AG04450 (cell line): ENCODE measurements around the gene KIN. TPM values are rescaled to one million over a fixed set of nuclear protein-coding genes. Genes with fewer than 3 reads are reported as not detected.
A peak's percentile ranks its signal among the peaks of the same experiment; 100 is the strongest.

ENCODE experiments used
- CTCF ChIA-PET: fragments of 300-600, 350-600 bp; formaldehyde crosslinking; extraction: SDS; loops from one replicate; lab custom pipeline; 2022; ENCODE audit warnings: antibody characterized with exemption, inconsistent platforms; lab: Charles Lee
- POLR2A ChIA-PET: fragments of 350-600 bp; formaldehyde crosslinking; extraction: SDS; loops from one replicate; lab custom pipeline; 2021; ENCODE audit warnings: antibody characterized with exemption, inconsistent platforms; lab: Yijun Ruan, JAX
- DNase-seq: peaks from one replicate; pipeline ENCODE4 v3.0.0-alpha.2; 2011; ENCODE audit warnings: low read depth, low spot score
- H3K27ac ChIP-seq: one replicate; pipeline ENCODE4 v1.5.1; 2012; ENCODE audit warnings: low read depth, low read length, control low read depth
- H3K27me3 ChIP-seq: one replicate; pipeline ENCODE4 v1.6.0; 2012; ENCODE audit warnings: low read length; ENCODE audit not compliant: control insufficient read depth, insufficient read depth
- H3K4me3 ChIP-seq: 2 replicates; pipeline ENCODE4 v1.5.1; 2011; ENCODE audit warnings: mild to moderate bottlenecking, low read depth, low read length, control low read depth
- H3K9me3 ChIP-seq: 2 replicates; pipeline ENCODE4 v1.5.1; 2012; ENCODE audit warnings: low read length; ENCODE audit not compliant: control insufficient read depth, insufficient read depth
- CTCF ChIP-seq: IDR thresholded peaks from 2 replicates; pipeline ENCODE4 v1.5.1; 2011; ENCODE audit warnings: low read depth, low read length, control low read depth, inconsistent platforms
- polyA plus RNA-seq: library from polyadenylated mRNA; depleted of rRNA; stranded (reverse); fragments of >200 nt; gene quantifications from 2 replicates; pipeline ENCODE4 v1.2.3, GENCODE V29; 2011

Gene KIN
- polyA plus RNA-seq, 1 experiment: 16.0 TPM

GRCh38 chr10:7832060-7832459, 44.3 kb upstream of the KIN start:
- DNase-seq: no peak
- Histone ChIP-seq H3K27ac (no peak overlapping the region), H3K4me3 (no peak overlapping the region), H3K9me3 (no peaks in the 10 kb centered on the region), H3K27me3 (no peaks in the 10 kb centered on the region)
- no peak for TF ChIP-seq CTCF
- CTCF ChIA-PET: no interaction called here
- POLR2A ChIA-PET: no interaction called here

GRCh38 chr10:7829289-7829834, 41.6 kb upstream of the KIN start:
- Histone ChIP-seq H3K27me3 (no peaks in the 10 kb centered on the region), H3K27ac (no peak overlapping the region), H3K9me3 (no peaks in the 10 kb centered on the region), H3K4me3 (no peak overlapping the region)
- no peak for TF ChIP-seq CTCF
- POLR2A ChIA-PET: no interaction called here
- CTCF ChIA-PET: interaction anchor here (0.5 to 2.3 kb wide), 2 partner anchors 10 to 13 kb away, joined by 4 to 9 read pairs; partner anchors contain the start of gene TAF3
- no peak for DNase-seq

GRCh38 chr10:7826971-7827370, 39.2 kb upstream of the KIN start:
- Histone ChIP-seq H3K9me3 (no peaks in the 10 kb centered on the region), H3K27me3 (no peaks in the 10 kb centered on the region), H3K27ac (no peak overlapping the region), H3K4me3 (no peak overlapping the region)
- CTCF ChIA-PET: interaction anchor here (2.3 kb wide), 1 partner anchor 8 kb away, joined by 9 read pairs; the partner anchor contains the start of gene TAF3
- POLR2A ChIA-PET: no interaction called here
- TF ChIP-seq CTCF: peak; percentile 31
- DNase-seq: no peak

GRCh38 chr10:7824251-7824650, 36.5 kb upstream of the KIN start:
- no peak for DNase-seq
- ChIA-PET POLR2A (no interaction called here), CTCF (interaction anchor here (1.5 kb wide), 1 partner anchor 1384 kb away, joined by 4 read pairs; no protein-coding TSS in a partner anchor)
- no peak overlapping the region for H3K4me3 ChIP-seq
- H3K27ac ChIP-seq: no peak overlapping the region
- H3K9me3 ChIP-seq: no peaks in the 10 kb centered on the region
- TF ChIP-seq CTCF: no peak
- H3K27me3 ChIP-seq: no peaks in the 10 kb centered on the region

GRCh38 chr10:7819121-7819460, 31.3 kb upstream of the KIN start:
- peaks cover 11% of the 10 kb centered on the region for H3K27me3 ChIP-seq
- POLR2A ChIA-PET: interaction anchor here (1.9 kb wide), 1 partner anchor 31 kb away, joined by 13 read pairs; the partner anchor contains the start of genes ATP5F1C and KIN

More at GRCh38 chr10:7819121-7819460, 31.3 kb upstream of the KIN start:
- Histone ChIP-seq H3K4me3 (peak overlapping the region; percentile 99), H3K27ac (no peak overlapping the region), H3K9me3 (no peaks in the 10 kb centered on the region; the same call in 1 of the 2 replicates)
- TF ChIP-seq CTCF: peak; percentile 48
- CTCF ChIA-PET: interaction anchor here (0.7 to 2.7 kb wide), 4 partner anchors 9 to 1484 kb away, joined by 5 to 11 read pairs (median 7); no protein-coding TSS in a partner anchor
- no peak for DNase-seq
